CD4-positive, alpha-beta T cell treated with Interleukin-17A for 1 hour (primary cell): Measurements from ENCODE around the gene GPR157.
"Not testable (repeated sequence)": the region's sequence is repeated elsewhere in the genome, so short reads cannot be mapped to it uniquely, and the experiment has no call there.

Source experiments
- DNase-seq: peaks from one replicate; pipeline ENCODE4 v3.0.0-alpha.2; 2020

The GPR157 gene

GRCh38 chr1:9112961-9113880 lies 15.7 kb downstream of the GPR157 start:
- DNase-seq, result no peak

DNA sequence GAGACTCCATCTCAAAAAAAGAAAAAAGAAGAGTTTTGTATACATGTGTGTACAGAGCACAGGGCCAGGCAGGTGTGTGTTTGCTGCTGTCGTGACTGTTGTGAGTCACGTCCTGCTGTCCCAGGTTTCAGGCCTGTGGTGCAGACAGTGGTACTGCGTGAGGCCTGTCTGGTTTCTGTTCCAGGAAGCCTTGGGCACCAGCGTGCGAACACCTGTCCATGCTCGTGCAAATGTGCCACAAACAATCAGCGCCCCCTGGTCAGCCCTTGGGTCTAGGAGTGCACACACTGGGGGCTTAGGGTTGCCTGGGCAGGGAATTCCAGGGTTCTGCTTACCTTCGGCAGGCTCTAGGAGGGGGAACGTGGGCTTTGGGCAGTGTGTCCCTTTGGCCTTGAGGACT lies 16.9 kb downstream of the GPR157 start:
- no peak for DNase-seq

- no peak for DNase-seq
These were observed 17.6 kb downstream of the GPR157 start for GRCh38 chr1:9111357-9111691.

- peak; percentile 79 for DNase-seq
These were observed 18.1 kb downstream of the GPR157 start for GRCh38 chr1:9110669-9111356.

DNA sequence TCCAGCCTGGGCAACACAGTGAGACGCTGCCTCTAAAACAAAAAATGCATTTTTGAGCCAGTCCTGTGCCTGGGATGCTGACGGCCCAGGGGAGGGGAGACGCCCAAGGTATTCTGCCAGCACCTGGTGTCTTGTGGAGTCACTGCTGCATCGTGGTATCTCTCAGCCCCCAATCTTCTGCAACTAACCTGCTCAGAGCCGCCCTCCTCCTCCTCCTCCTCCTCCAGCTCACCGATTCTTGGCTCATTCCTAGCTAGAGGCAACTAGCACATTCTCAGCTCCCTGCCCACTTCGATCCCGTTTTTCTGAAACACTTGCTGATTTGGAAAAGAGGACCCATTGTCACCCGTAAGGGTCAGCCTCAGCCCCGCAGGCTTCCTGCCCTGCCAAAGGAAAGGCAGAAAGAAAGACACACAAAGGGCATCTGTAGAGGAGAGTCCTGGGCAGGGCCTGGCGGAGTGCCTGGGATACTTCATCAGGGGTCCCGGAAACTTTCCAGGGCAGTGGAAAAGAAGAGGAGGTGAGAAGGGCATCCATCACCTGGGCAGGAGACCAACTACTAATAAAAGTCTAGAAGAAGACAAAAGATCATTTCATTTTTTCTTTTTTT lies 20.7 kb downstream of the GPR157 start:
- DNase-seq, result no peak

DNA sequence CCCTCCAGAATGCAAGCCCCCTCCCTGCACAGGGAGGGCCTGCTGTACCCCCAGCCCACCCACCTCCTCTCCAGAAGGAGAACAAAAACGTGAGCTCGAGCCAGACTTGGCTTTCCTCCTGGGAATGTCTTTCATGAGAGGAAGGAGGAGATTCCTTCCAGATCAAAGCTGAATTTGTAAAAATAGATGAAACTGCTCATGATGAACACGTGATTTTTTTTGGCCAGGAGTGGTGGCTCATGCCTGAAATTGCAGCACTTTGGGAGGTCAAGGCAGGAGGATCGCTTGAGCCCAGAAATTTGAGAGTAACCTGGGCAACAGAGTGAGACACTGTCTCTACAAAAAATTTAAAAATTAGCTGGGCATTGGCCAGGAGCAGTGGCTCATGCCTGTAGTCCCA lies 21.8 kb downstream of the GPR157 start:
- DNase-seq, result no peak

DNA sequence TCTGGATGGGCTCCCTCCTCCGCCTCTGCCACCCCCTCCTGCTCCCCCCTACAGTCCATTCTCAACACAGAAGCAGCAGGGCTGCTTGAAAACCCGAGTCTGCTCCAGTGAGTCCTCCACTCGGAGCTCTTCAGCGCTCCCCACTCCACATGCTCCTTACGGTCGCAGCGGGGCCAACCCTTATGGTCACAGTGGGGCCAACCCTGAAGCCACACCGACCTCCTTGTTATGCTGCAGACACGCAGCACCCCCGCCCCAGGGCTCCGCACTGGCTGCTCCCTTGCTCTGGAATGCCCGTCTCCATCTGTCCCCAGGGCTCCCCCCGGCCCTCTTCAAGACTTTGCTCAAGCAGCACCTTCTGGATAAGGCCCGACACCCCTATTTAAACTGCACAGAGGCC lies 22.6 kb downstream of the GPR157 start:
- no peak for DNase-seq

- DNase-seq, result no peak
These were observed 23.5 kb downstream of the GPR157 start for GRCh38 chr1:9105336-9105867.

GRCh38 chr1:9101510-9102146 lies 27.3 kb downstream of the GPR157 start:
- peak; percentile 12 for DNase-seq

DNA sequence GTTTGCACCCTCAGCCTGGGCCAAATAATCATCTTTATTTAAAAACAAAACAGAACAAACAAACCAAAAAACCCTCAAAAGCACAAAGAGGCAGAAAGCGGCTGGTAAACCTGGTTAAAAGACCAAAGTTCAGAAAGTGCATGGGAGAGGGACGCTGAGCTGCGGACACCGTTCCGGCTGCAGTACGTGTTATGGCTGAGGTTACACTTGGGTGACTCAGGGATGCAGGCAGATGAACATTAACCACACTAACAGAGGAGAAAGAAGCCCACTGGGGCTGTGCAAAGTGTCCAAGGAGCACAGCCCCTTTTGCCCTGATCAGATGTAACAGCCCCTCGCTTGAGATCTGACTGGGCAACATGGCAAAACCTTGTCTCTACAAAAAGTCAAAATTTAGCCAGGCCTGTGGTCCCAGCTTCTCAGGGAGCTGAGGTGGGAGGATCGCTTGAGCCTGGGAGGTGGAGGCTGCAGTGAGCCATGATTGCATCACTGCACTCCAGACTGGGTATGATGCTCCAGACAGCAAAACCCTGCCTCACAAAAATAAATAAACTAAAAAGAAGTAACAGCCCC lies 28.3 kb downstream of the GPR157 start:
- no peak for DNase-seq

DNA sequence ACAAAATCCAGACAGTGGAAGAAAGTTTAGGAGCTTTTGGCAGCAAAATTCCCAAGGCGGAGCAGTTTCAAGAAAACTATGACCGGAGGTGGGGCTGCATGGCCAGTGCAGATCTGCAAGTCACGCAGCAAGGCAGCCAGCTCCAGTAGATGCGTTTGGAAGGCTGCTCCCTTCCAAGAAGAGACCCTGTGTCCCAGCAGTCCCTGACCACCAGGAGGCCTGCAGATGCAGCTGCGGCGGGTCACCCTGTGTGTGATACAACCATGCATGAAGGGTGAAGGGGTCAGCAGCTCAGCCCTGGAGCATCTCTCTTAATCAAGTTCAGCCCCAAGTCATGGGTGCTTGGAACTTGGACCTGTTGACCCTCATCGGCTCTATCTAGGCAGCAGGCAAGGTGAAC lies 29.3 kb downstream of the GPR157 start:
- DNase-seq, result no peak

- DNase-seq, result no peak
These were observed 30.8 kb downstream of the GPR157 start for GRCh38 chr1:9097947-9098705.

DNA sequence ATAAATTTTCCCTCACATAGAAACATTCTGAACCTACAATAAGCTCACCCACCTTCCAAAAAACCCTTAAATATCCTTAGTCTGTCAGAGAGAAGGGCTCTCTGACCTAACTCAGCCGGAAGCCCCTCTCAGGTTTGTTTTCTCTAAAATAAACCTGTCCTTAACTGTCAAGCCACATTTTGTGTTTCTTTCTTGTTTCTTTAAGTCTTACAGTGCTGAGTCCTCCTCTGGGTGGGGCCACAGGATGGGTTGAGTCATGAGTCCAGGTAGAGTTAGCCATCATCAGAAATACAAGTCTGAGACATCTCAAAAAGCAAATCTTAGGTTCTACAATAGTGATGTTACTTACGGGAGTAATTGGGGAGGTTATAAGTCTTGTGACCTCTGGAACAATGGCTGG lies 33.1 kb downstream of the GPR157 start:
- DNase-seq, result no peak

DNA sequence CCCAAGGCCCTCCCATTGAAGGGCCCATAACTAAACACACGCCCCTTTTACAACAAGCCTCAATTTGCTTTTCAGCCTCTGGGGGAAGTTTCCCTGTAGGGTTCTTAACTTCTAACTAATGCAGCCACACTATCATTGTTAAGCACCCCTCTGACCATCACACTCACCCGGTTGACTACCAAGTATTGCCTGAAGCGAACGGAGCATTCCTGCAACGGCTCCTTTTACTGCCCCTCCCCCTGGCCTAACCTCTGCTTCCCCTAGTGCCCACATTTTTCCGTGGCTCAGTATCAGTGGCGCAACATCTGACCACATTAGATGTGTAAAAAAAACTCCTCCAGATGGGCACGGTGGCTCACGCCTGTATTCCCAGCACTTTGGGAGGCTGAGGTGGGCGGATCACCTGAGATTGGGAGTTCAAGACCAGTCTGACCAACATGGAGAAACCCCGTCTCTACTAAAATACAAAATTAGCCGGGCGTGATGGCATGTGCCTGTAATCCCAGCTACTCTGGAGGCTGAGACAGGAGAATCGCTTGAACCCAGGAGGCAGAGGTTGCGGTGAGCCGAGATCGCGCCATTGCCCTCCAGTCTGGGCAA lies 34.8 kb downstream of the GPR157 start:
- DNase-seq, result not testable (repeated sequence)

DNA sequence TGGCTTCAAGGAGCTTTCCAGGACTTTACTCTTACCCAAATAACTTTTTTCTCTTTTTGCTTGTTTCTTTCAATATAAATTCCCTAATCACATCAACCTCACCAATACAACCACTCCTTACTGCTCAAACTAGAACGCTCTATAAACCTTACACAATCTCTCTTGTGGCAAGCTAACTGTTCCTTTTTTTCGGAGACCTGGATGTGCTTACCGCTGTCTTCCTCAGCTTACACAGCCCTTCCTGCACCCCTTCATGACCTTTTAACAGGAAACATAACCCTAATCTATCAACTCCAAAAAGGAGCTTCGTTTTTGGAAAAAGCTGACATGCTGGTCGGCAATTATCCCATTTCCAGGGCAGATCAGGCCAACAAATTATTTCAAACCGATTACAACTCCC lies 35.3 kb downstream of the GPR157 start:
- DNase-seq, result no peak

GRCh38 chr1:9093091-9093490 lies 35.8 kb downstream of the GPR157 start:
- no peak for DNase-seq

GRCh38 chr1:9088807-9089206 lies 40.1 kb downstream of the GPR157 start:
- DNase-seq, result no peak

- no peak for DNase-seq
These were observed 41.3 kb downstream of the GPR157 start for GRCh38 chr1:9087411-9088125.

DNA sequence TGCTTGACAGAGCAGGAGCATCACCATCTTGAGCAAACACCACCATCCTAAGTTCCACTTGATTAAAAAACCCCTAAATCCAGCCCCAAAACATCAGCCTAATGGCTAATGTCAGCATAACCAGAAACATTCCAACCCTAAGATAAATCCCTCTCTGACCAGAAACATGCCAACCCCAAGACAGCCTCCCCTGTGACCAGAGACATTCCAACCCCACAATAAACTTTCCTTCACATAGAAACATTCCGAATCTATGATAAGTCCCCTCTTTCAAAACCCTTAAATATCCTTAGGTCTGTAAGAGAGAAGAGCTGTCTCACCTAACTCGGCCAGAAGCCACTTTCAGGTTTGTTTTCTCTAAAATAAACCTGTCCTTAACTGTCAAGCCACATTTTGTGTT lies 42.1 kb downstream of the GPR157 start:
- DNase-seq, result no peak

DNA sequence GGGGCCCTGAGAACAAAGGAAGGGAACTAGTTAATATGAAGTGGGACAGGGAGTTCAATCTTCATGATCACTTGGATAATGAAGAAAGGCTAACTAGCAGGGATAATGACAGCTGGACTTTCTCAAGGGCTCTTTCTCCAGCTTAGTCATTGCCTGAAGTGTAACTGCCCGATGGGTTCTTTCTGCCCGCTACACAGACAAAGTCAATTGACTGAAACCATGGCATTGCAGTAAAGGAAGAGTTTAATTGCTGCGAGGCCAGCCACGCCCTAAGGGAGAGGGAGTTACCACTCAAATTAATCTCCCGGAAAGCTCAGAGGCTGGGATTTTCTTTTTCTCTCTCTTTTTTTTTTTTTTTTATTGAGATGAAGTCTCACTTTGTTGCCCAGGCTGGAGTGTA lies 42.9 kb downstream of the GPR157 start:
- DNase-seq, result no peak
